ENCODE data around the gene BORCS5. TPM values are rescaled to one million over a fixed set of nuclear protein-coding genes. Genes with fewer than 3 reads are reported as not detected.

Gene BORCS5
- total RNA-seq, 4 donors from 2014 or later = 14.2 to 45.0 (median 25.6) TPM

DNA sequence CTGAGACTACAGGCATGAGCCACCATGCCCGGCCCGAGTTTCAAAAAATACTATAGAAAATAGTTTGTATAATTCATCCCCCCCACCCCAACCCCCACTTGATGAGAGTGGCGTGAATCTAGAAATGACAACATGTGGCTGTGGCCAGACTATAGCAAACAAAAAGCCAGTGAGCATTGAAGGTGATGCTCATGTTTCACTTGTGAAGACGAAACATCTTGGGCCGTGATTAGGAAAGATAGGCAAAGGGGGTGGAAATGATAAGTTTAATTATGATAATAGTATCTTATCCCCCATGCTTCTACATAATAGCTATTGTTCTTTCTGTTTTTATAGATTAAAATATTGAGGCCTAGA, 8.5 kb downstream of the BORCS5 start:
- 70 to 74% methylated on average over 5 of the region's 5 CpGs for WGBS, 2 donors
- H3K36me3 ChIP-seq = peaks cover 0 to 23% (median 0%) of the 10 kb centered on the region in 3 donors
- no peak for DNase-seq (ENCODE audit: low spot score in 2 of 2)
- H3K27me3 ChIP-seq = no peaks in the 10 kb centered on the region
- H3K4me3 ChIP-seq = no peak overlapping the region
- H3K27ac ChIP-seq = peak overlapping the region in 2 of 4 donors; percentile 79 to 84
- no peak for TF ChIP-seq POLR2A (IDR thresholded peaks at IDR 0.05)
- no peak for TF ChIP-seq EP300 (IDR thresholded peaks at IDR 0.05)
- TF ChIP-seq, protein P1, sequence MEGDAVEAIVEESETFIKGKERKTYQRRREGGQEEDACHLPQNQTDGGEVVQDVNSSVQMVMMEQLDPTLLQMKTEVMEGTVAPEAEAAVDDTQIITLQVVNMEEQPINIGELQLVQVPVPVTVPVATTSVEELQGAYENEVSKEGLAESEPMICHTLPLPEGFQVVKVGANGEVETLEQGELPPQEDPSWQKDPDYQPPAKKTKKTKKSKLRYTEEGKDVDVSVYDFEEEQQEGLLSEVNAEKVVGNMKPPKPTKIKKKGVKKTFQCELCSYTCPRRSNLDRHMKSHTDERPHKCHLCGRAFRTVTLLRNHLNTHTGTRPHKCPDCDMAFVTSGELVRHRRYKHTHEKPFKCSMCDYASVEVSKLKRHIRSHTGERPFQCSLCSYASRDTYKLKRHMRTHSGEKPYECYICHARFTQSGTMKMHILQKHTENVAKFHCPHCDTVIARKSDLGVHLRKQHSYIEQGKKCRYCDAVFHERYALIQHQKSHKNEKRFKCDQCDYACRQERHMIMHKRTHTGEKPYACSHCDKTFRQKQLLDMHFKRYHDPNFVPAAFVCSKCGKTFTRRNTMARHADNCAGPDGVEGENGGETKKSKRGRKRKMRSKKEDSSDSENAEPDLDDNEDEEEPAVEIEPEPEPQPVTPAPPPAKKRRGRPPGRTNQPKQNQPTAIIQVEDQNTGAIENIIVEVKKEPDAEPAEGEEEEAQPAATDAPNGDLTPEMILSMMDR (IDR thresholded peaks at IDR 0.05) = no peak
- H3K9me3 ChIP-seq = no peaks in the 10 kb centered on the region
- H3K4me1 ChIP-seq = peaks cover 0 to 34% (median 3%) of the 10 kb centered on the region in 4 donors

DNA sequence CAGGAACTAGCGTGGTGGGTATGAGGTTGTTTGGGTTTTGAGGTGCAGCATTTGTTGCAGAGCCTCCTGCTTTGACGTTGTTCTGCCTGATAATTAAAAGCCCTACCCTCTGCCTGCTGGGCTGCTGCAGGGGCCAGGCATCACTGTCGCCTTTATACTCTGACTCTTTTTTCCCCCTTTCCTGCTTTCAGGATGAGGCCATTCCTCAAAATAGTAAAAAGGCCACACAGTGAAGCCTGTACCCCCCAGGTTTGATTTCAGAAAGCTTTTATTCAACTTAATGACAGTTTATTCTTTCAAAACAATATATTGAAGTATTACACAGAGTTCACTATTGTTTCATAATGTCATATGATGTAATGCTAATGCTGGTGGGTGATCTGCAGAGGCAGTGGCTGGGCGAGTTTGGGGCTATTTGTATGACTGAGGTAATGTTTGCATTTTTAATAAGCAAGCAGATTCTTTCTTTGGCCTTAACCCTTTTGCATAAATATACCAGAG, 9.1 kb downstream of the BORCS5 start:
- no peak for TF ChIP-seq POLR2A (IDR thresholded peaks at IDR 0.05)
- peak in 1 of 2 donors; percentile 14 for TF ChIP-seq EP300 (IDR thresholded peaks at IDR 0.05)

DNA sequence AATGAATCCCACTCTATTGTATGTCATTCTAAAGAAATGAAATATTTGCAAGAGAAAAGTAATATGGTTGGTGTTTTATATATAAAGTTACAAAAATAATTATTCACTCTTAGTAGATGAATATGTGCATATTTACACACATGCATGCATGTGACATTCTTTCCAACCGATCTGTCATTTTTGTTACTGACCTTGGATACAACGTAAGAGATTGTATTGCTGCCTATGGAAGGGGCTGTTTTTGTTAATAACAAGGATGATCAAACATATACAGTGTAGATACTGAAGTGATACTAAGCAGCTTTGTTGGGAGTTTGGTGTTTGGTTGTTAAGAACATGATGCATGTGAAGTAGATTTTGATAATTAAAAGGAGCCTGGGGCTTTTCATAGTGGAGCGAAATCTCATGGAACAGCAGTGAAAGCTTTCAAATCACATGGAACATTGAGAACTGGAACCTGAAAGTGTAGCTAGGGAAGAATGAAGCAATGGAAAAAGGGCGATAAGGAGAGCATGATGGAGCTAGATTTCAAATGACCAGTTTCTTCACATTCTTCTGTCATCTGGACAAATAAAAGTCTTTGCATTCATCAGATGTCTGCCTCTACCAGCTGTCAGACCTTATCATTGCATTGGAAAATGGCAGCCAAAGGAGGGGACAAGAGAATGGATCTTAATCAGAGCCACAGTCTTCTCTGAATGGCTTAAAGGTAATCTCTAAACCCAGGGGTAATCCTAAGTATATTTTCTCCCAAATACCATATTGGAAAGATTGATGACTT, 10.0 kb downstream of the BORCS5 start:
- Histone ChIP-seq H3K27me3 (no peaks in the 10 kb centered on the region), H3K4me1 (peaks cover 0 to 34% (median 3%) of the 10 kb centered on the region in 4 donors), H3K4me3 (no peak overlapping the region), H3K36me3 (peaks cover 0 to 24% (median 0%) of the 10 kb centered on the region in 3 donors), H3K27ac (peak overlapping the region in 2 of 4 donors; percentile 79 to 84), H3K9me3 (no peaks in the 10 kb centered on the region)
- WGBS, 2 donors = 72 to 73% methylated on average over 4 of the region's 4 CpGs
- no peak for DNase-seq (ENCODE audit: low spot score in 2 of 2)
- TF ChIP-seq EP300 (IDR thresholded peaks at IDR 0.05) = no peak
- TF ChIP-seq, protein P1 (IDR thresholded peaks at IDR 0.05) = no peak
- TF ChIP-seq POLR2A (IDR thresholded peaks at IDR 0.05) = no peak

More for the DNA sequence above, 9.1 kb downstream of the BORCS5 start:
- Histone ChIP-seq H3K9me3 (no peaks in the 10 kb centered on the region), H3K4me3 (no peak overlapping the region), H3K27ac (peak overlapping the region in 2 of 4 donors; percentile 79 to 84), H3K4me1 (peaks cover 0 to 34% (median 3%) of the 10 kb centered on the region in 4 donors), H3K27me3 (no peaks in the 10 kb centered on the region), H3K36me3 (peaks cover 0 to 23% (median 0%) of the 10 kb centered on the region in 3 donors)
- WGBS, 2 donors = 30 to 33% methylated on average over 4 of the region's 4 CpGs
- no peak for DNase-seq (ENCODE audit: low spot score in 2 of 2)

DNA sequence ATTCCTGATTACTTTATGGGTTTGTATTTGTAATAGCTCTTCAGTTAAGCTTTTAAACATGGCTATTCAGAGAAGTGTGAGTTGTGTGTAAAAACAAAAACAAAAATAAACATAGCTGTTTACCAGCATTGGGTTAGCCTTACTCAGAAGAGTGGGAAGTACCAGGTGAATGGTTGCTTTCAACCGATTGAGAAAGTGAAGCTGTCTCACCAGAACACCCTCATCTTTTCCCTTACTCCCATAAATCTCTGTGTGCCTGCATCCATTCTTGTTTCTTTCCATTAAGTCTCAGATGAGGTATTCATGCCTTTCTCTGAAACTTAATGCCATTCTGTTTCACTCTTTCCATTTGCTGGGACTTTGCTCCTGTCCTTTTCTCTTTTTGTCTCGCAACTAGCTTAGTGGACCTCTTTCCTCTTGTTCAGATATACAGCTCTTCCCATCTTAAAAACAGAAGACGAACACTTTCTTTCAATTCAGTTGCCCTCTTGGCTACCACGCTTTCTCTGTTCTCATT, 10.7 kb downstream of the BORCS5 start:
- no peak for DNase-seq (ENCODE audit: low spot score in 2 of 2)
- no peak overlapping the region for H3K4me3 ChIP-seq
- TF ChIP-seq, protein P1 (IDR thresholded peaks at IDR 0.05) = no peak
- no peak for TF ChIP-seq POLR2A (IDR thresholded peaks at IDR 0.05)
- TF ChIP-seq EP300 (IDR thresholded peaks at IDR 0.05) = no peak
- H3K27ac ChIP-seq = peak overlapping the region in 2 of 4 donors; percentile 45 to 84
- WGBS, 2 donors = 91 to 92% methylated on average over 4 of the region's 4 CpGs
- H3K36me3 ChIP-seq = peaks cover 0 to 30% (median 0%) of the 10 kb centered on the region in 3 donors
- H3K9me3 ChIP-seq = no peaks in the 10 kb centered on the region
- H3K4me1 ChIP-seq = peaks cover 0 to 34% (median 3%) of the 10 kb centered on the region in 4 donors
- no peaks in the 10 kb centered on the region for H3K27me3 ChIP-seq

DNA sequence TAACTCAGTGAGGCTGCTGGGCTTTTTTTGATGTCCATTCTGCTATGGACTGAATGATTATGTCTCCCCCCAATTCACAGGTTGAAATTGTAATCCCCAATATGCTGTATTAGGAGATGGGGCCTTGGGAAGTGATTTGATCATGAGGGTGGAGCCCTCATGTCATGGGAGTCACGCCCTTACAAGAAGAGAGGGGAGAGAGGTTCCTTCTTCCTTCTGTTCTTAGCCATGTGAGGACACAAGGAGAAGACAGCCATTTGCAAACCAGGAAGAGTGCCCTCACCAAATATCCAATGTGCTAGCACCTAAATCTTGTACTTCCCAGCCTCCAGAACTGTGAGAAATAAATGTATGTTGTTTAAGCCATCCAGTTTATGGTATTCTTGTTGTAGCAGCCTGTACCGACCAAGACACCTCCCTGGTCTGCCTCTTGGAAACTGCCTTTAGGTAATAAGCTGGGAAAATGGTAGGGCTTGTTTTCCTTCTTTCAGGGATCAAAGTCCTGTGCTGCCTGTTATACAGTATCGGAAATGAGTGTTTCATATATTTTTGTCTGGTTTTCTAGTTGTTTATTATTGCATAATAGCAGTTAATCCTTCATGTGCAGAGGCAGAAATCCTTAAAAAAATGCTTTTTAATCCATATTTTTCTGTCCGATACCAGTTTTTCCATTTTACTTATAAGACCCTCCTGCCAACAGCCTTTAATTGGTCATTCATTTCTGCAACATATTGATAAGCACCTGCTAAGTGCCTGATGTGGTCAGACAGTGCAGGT, 16.3 kb downstream of the BORCS5 start:
- 89 to 90% methylated on average over 4 of the region's 4 CpGs for WGBS, 2 donors
- TF ChIP-seq EP300 (IDR thresholded peaks at IDR 0.05) (no peak), POLR2A (IDR thresholded peaks at IDR 0.05) (no peak)
- TF ChIP-seq, protein P1 (IDR thresholded peaks at IDR 0.05) = no peak
- H3K9me3 ChIP-seq = no peaks in the 10 kb centered on the region

More for the DNA sequence above, 16.3 kb downstream of the BORCS5 start:
- Histone ChIP-seq H3K4me1 (peaks cover 0 to 10% (median 0%) of the 10 kb centered on the region in 4 donors), H3K4me3 (no peak overlapping the region), H3K36me3 (peaks cover 0 to 19% (median 0%) of the 10 kb centered on the region in 3 donors), H3K27me3 (no peaks in the 10 kb centered on the region), H3K27ac (no peak overlapping the region)
- no peak for DNase-seq (ENCODE audit: low spot score in 2 of 2)
